GM12874 (cell line): ENCODE results near the gene PDGFC.

Source experiments
- CTCF ChIP-seq: IDR thresholded peaks from 2 replicates; pipeline ENCODE4 v1.5.1; 2011; ENCODE audit warnings: low read depth, mild to moderate bottlenecking, control low read depth, low read length, moderate library complexity; ENCODE audit not compliant: insufficient read depth

Gene PDGFC

GRCh38 chr4:156972379-156973015, 898 bp upstream of the PDGFC start:
- no peak for TF ChIP-seq CTCF

GRCh38 chr4:156971165-156971675, 379 bp downstream of the PDGFC start:
- no peak for TF ChIP-seq CTCF

GRCh38 chr4:156970501-156971164, 966 bp downstream of the PDGFC start:
- TF ChIP-seq CTCF = no peak

GRCh38 chr4:156969911-156970310, 1.7 kb downstream of the PDGFC start:
- TF ChIP-seq CTCF = no peak

- TF ChIP-seq CTCF = no peak
Measured at GRCh38 chr4:156969101-156969500, 2.5 kb downstream of the PDGFC start.

GRCh38 chr4:156968479-156968984, 3.1 kb downstream of the PDGFC start:
- peak; percentile 73 for TF ChIP-seq CTCF

- no peak for TF ChIP-seq CTCF
Measured at GRCh38 chr4:156966836-156967235, 4.8 kb downstream of the PDGFC start.
